H1 (cell line): ENCODE results near the gene LMO2. TPM values are rescaled to one million over a fixed set of nuclear protein-coding genes. Genes with fewer than 3 reads are reported as not detected.

Experiments used
- CTCF ChIA-PET: fragments of 300-600 bp; sonication (Branson Sonifier 250); formaldehyde crosslinking; loops from one replicate; lab custom pipeline; 2021; ENCODE audit not compliant: partially characterized antibody; lab: Charles Lee
- POLR2A ChIA-PET: fragments of 300-600 bp; sonication (Branson Sonifier 250); formaldehyde crosslinking; loops from one replicate; lab custom pipeline; 2021; ENCODE audit warnings: inconsistent platforms; ENCODE audit not compliant: partially characterized antibody; lab: Charles Lee
- DNase-seq, 2 experiments: peaks; one replicate each; pipeline versions ENCODE4 v3.0.0 to v3.0.0-alpha.2; 2010 to 2022; ENCODE audit warnings: low spot score in 2 of 2, low read depth in 1 of 2, mixed read lengths in 1 of 2
- FAIRE-seq: peaks from 2 replicates; lab custom pipeline; 2011; peaks lifted over from hg19 to GRCh38; lab: Jason Lieb, UNC
- H2AFZ ChIP-seq: 2 replicates; pipeline ENCODE4 v1.8.1; 2012; ENCODE audit warnings: low read length, inconsistent platforms
- H2AK5ac ChIP-seq: 2 replicates; pipeline ENCODE4 v1.6.1; 2013; ENCODE audit warnings: low read depth, low read length
- H2BK120ac ChIP-seq: replicated peaks from 2 replicates; pipeline ENCODE3; 2013; ENCODE audit warnings: low read depth, low read length, inconsistent platforms
- H2BK12ac ChIP-seq: 2 replicates; pipeline ENCODE4 v1.6.1; 2013; ENCODE audit warnings: low read depth, low read length
- H2BK15ac ChIP-seq: 2 replicates; pipeline ENCODE4 v1.6.1; 2013; ENCODE audit warnings: low read length
- H2BK20ac ChIP-seq: 2 replicates; pipeline ENCODE4 v1.6.1; 2013; ENCODE audit warnings: low read length
- H2BK5ac ChIP-seq: 2 replicates; pipeline ENCODE4 v1.6.1; 2013; ENCODE audit warnings: low read depth, low read length
- H3K14ac ChIP-seq: 2 replicates; pipeline ENCODE4 v1.6.1; 2013; ENCODE audit warnings: inconsistent platforms; ENCODE audit not compliant: insufficient read length
- H3K18ac ChIP-seq: 2 replicates; pipeline ENCODE4 v1.6.1; 2013; ENCODE audit warnings: low read length; ENCODE audit errors: extremely low read depth
- H3K23ac ChIP-seq: 2 replicates; pipeline ENCODE4 v1.6.1; 2013; ENCODE audit warnings: inconsistent platforms; ENCODE audit not compliant: insufficient read length
- H3K23me2 ChIP-seq: 2 replicates; pipeline ENCODE4 v1.6.1; 2013; ENCODE audit warnings: low read depth, low read length
- H3K27ac ChIP-seq: 2 replicates; pipeline ENCODE4 v1.6.1; 2011; ENCODE audit warnings: low read depth, low read length, inconsistent platforms
- H3K27me3 ChIP-seq, 4 experiments: replicated peaks in 1 of 4; 1 replicate in 1 of 4; 2 replicates in 3 of 4; pipeline versions ENCODE4 v1.6.1 to v1.8.1; 2011 to 2013; ENCODE audit warnings: low read length in 3 of 4, mild to moderate bottlenecking in 3 of 4, inconsistent platforms in 2 of 4, mixed read lengths in 2 of 4, moderate library complexity in 1 of 4; ENCODE audit not compliant: control insufficient read depth in 3 of 4, insufficient read depth in 3 of 4; ENCODE audit errors: extremely low read depth in 1 of 4
- H3K36me3 ChIP-seq, 4 experiments: 2 replicates each; pipeline versions ENCODE4 v1.6.1 to v1.8.1; 2011 to 2013; ENCODE audit warnings: mild to moderate bottlenecking in 4 of 4, low read length in 3 of 4, moderate library complexity in 2 of 4, control low read depth in 1 of 4, inconsistent platforms in 1 of 4; ENCODE audit not compliant: insufficient read depth in 4 of 4, control insufficient read depth in 2 of 4
- H3K4ac ChIP-seq: replicated peaks from 2 replicates; pipeline ENCODE3; 2013; ENCODE audit warnings: low read length, low read depth, mixed read lengths, inconsistent platforms; ENCODE audit not compliant: insufficient read length
- H3K4me1 ChIP-seq, 4 experiments: replicated peaks in 1 of 4; 1 replicate in 1 of 4; 2 replicates in 3 of 4; pipeline versions ENCODE4 v1.6.1 to v1.8.1; 2011 to 2013; ENCODE audit warnings: low read length in 3 of 4, inconsistent platforms in 2 of 4, mixed read lengths in 1 of 4; ENCODE audit not compliant: insufficient read depth in 4 of 4, control insufficient read depth in 3 of 4
- H3K4me2 ChIP-seq, 2 experiments: 2 replicates each; pipeline versions ENCODE4 v1.6.1 to v1.8.1; 2011 to 2013; ENCODE audit warnings: low read depth in 2 of 2, low read length in 2 of 2, control low read depth in 1 of 2, inconsistent platforms in 1 of 2, mild to moderate bottlenecking in 1 of 2; ENCODE audit not compliant: insufficient read depth in 1 of 2
- H3K4me3 ChIP-seq, 4 experiments: fragments of 200-600, 300-600 bp in 1 of 4; sonication (generic), shearing (Covaris generic), sonication (Bioruptor Twin) in 1 of 4; 2 replicates each; pipeline versions ENCODE4 v1.5.1 to v1.8.1; 2011 to 2016; ENCODE audit warnings: low read length in 4 of 4, low read depth in 3 of 4, control low read depth in 2 of 4, inconsistent platforms in 2 of 4, mild to moderate bottlenecking in 2 of 4, mixed read lengths in 1 of 4, moderate library complexity in 1 of 4; ENCODE audit not compliant: insufficient read depth in 2 of 4; ENCODE audit errors: extremely low read depth in 1 of 4
- H3K56ac ChIP-seq: replicated peaks from 2 replicates; pipeline ENCODE3; 2013; ENCODE audit warnings: low read depth, mild to moderate bottlenecking, mixed read lengths, low read length, inconsistent platforms; ENCODE audit not compliant: insufficient read length
- H3K79me1 ChIP-seq: 2 replicates; pipeline ENCODE4 v1.6.1; 2013; ENCODE audit warnings: low read depth, low read length, control low read depth
- H3K79me2 ChIP-seq, 2 experiments: 2 replicates each; pipeline versions ENCODE4 v1.6.1 to v1.8.1; 2012 to 2013; ENCODE audit warnings: low read length in 2 of 2, mild to moderate bottlenecking in 2 of 2, inconsistent platforms in 1 of 2; ENCODE audit not compliant: insufficient read depth in 2 of 2, control insufficient read depth in 1 of 2
- H3K9ac ChIP-seq, 4 experiments: replicated peaks in 1 of 4; 1 replicate in 1 of 4; 2 replicates in 3 of 4; pipeline versions ENCODE4 v1.6.1 to v1.8.1; 2011 to 2013; ENCODE audit warnings: low read depth in 3 of 4, low read length in 3 of 4, control low read depth in 2 of 4, mild to moderate bottlenecking in 2 of 4, moderate library complexity in 2 of 4, inconsistent platforms in 1 of 4; ENCODE audit errors: extremely low read depth in 1 of 4
- H3K9me3 ChIP-seq, 2 experiments: 2 replicates each; pipeline versions ENCODE4 v1.6.1 to v1.8.1; 2012 to 2013; ENCODE audit warnings: mild to moderate bottlenecking in 2 of 2, moderate library complexity in 2 of 2, control low read depth in 1 of 2, inconsistent platforms in 1 of 2, low read depth in 1 of 2, low read length in 1 of 2, mixed read lengths in 1 of 2; ENCODE audit not compliant: insufficient read depth in 2 of 2
- H4K20me1 ChIP-seq, 2 experiments: replicated peaks in 1 of 2; 2 replicates each; pipeline versions ENCODE3 to v1.8.1; 2011 to 2013; ENCODE audit warnings: inconsistent platforms in 2 of 2, low read length in 2 of 2, mild to moderate bottlenecking in 1 of 2; ENCODE audit not compliant: insufficient read depth in 2 of 2, control insufficient read depth in 1 of 2
- H4K5ac ChIP-seq: 2 replicates; pipeline ENCODE4 v1.6.1; 2013; ENCODE audit warnings: low read length, low read depth, mixed read lengths, inconsistent platforms; ENCODE audit not compliant: insufficient read length
- H4K8ac ChIP-seq: 2 replicates; pipeline ENCODE4 v1.8.0; 2013; ENCODE audit warnings: mild to moderate bottlenecking, moderate library complexity, low read length, inconsistent platforms; ENCODE audit not compliant: insufficient read depth; ENCODE audit errors: extremely low read depth
- H4K91ac ChIP-seq: replicated peaks from 2 replicates; pipeline ENCODE3; 2013; ENCODE audit warnings: low read length, mixed read lengths, inconsistent platforms; ENCODE audit not compliant: insufficient read length
- SP1 ChIP-seq: IDR thresholded peaks from 2 replicates; pipeline ENCODE4 v1.6.1; 2011; ENCODE audit warnings: low read depth, low read length
- YY1 ChIP-seq: IDR thresholded peaks from 2 replicates; pipeline ENCODE4 v1.6.1; 2011; ENCODE audit warnings: low read depth, mild to moderate bottlenecking, low read length
- WGBS, 2 experiments: shearing (Covaris generic) in 1 of 2; methylation state at CpG; one replicate each; pipeline versions ENCODE4 v1.1.6 to v1.1.7; 2013 to 2015; ENCODE audit warnings: low lambda C conversion rate in 2 of 2, mixed read lengths in 2 of 2, inconsistent platforms in 1 of 2, low coverage in 1 of 2, missing lambda C conversion rate in 1 of 2; ENCODE audit not compliant: insufficient replicate concordance in 2 of 2, insufficient coverage in 1 of 2, insufficient read length in 1 of 2; ENCODE audit errors: extremely low coverage in 1 of 2, missing lambda C conversion rate in 1 of 2; 5-methylcytosine and 5-hydroxymethylcytosine counted together
- polyA plus RNA-seq, 7 experiments: library from polyadenylated mRNA; depleted of rRNA in 3 of 7; stranded (reverse) in 5 of 7; unstranded in 2 of 7; fragments of >200 nt in 5 of 7; fragments of 200-250 nt in 2 of 7; gene quantifications; 1 replicate in 5 of 7; 2 replicates in 1 of 7; 4 replicates in 1 of 7; pipeline versions ENCODE4 v1.2.1 to v1.2.3, GENCODE V29; 2011 to 2013; ENCODE audit warnings: missing spikeins in 2 of 7, mixed read lengths in 2 of 7
- total RNA-seq: library from RNA; stranded (reverse); fragmentation: NEBNext Ultra II Directional; extraction: Animal tissue kit (Norgen Biotek cat#: 25700); gene quantifications from 2 replicates; pipeline ENCODE4 v1.2.1, GENCODE V29; 2021

The LMO2 gene
- total and polyA plus RNA-seq, 2 of the 8 experiments (the other 6 are each of a cell fraction or from before 2014, with no cell fraction given): 1.6 to 2.7 TPM

DNA sequence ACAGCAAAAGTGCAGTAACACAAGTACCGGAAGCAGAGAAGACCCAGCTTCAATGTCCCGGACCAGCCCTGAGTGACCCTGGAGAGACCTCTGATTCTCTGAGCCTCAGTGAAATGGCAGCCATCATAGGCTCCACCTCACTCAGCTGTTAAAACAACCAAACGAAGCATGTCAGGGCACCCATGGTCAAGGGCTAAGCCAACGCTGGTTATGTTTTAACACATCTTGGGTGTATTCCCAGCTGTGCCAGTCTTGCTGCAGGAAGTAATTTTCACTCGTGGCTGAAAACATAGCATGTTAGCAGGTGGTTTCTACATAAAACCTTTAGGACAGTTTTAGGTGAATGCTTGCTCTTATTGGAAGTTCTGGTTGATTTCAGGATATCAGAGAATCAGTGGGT is 30.9 kb downstream of the LMO2 start:
- FAIRE-seq: no peak
- 81% methylated on average over 5 of the region's 5 CpGs; no CpG with 5 or more reads in 1 of the 2 experiments for WGBS, 2 experiments
- POLR2A ChIA-PET: interaction anchor here (1.3 kb wide), 1 partner anchor 244 kb away, joined by 3 read pairs; the partner anchor contains the start of gene NAT10

More for the DNA sequence above, 30.9 kb downstream of the LMO2 start:
- H3K4me2 ChIP-seq: no peak overlapping the region
- H3K14ac ChIP-seq: no peak overlapping the region
- no peak overlapping the region for H2BK20ac ChIP-seq
- H4K8ac ChIP-seq: no peak overlapping the region
- H2BK12ac ChIP-seq: no peak overlapping the region
- H4K5ac ChIP-seq: no peak overlapping the region
- H3K9me3 ChIP-seq: no peaks in the 10 kb centered on the region
- H4K91ac ChIP-seq: no peak overlapping the region
- H2AFZ ChIP-seq: no peak overlapping the region
- H3K79me1 ChIP-seq: no peaks in the 10 kb centered on the region; the same call in 1 of the 2 replicates
- H2BK5ac ChIP-seq: no peak overlapping the region
- H3K27me3 ChIP-seq: peaks cover 0 to 2% (median under 1%) of the 10 kb centered on the region in 4 experiments; a peak in 2 of 7 replicates
- no peak overlapping the region for H3K18ac ChIP-seq
- H3K79me2 ChIP-seq: no peaks in the 10 kb centered on the region
- H3K4me3 ChIP-seq: no peak overlapping the region
- H3K36me3 ChIP-seq: no peaks in the 10 kb centered on the region
- no peak overlapping the region for H3K27ac ChIP-seq
- H3K9ac ChIP-seq: no peak overlapping the region
- H3K23me2 ChIP-seq: no peaks in the 10 kb centered on the region
- H3K4me1 ChIP-seq: peaks cover 0 to 4% (median under 1%) of the 10 kb centered on the region in 4 experiments; a peak in 2 of 7 replicates
- TF ChIP-seq SP1: no peak
- 0 out of 2 replicates have a peak, but pooled peaks have one; percentile 26 for TF ChIP-seq YY1
- TF ChIP-seq, all 59 proteins: peak for 1
- Histone ChIP-seq H2BK15ac (no peak overlapping the region), H2BK120ac (no peak overlapping the region), H3K4ac (no peak overlapping the region), H3K56ac (no peak overlapping the region), H2AK5ac (no peak overlapping the region), H4K20me1 (no peaks in the 10 kb centered on the region), H3K23ac (no peak overlapping the region)
- CTCF ChIA-PET: interaction anchor here (0.9 to 21.3 kb wide), 10 partner anchors 9 to 129 kb away, joined by 3 to 326 read pairs (median 4); no protein-coding TSS in a partner anchor
- no peak for DNase-seq
